WTC11 (cell line): Measurements from ENCODE around the gene ANTXR1. TPM values are rescaled to one million over a fixed set of nuclear protein-coding genes. Genes with fewer than 3 reads are reported as not detected.

Experiments used
- ATAC-seq: fragments of 200-7000 bp; cut with Tn5 transposase; 2 replicates; pipeline ENCODE4 v1.10.0; 2021; ENCODE audit warnings: mild to moderate bottlenecking, moderate library complexity
- CTCF ChIA-PET: fragments of 300-600 bp; sonication (Branson Sonifier 250); formaldehyde crosslinking; loops from one replicate; lab custom pipeline; 2021; ENCODE audit warnings: antibody characterized with exemption; lab: Charles Lee
- POLR2A ChIA-PET: fragments of 350-600 bp; sonication (Branson Sonifier 250); formaldehyde crosslinking; loops from one replicate; lab custom pipeline; 2021; ENCODE audit warnings: antibody characterized with exemption; lab: Charles Lee
- DNase-seq: peaks from one replicate; pipeline ENCODE4 v3.0.0; 2021; ENCODE audit warnings: low spot score
- H3K27ac Mint-ChIP-seq: 2 replicates; pipeline ENCODE4 v1.8.0; 2021; ENCODE audit warnings: mixed read lengths
- H3K27me3 Mint-ChIP-seq: 2 replicates; pipeline ENCODE4 v1.8.0; 2021; ENCODE audit warnings: low read depth, mild to moderate bottlenecking, moderate library complexity, mixed read lengths
- H3K36me3 Mint-ChIP-seq: 2 replicates; pipeline ENCODE4 v1.8.0; 2021; ENCODE audit warnings: mixed read lengths
- H3K4me1 Mint-ChIP-seq: 2 replicates; pipeline ENCODE4 v1.8.0; 2022; ENCODE audit warnings: mixed read lengths
- H3K4me3 Mint-ChIP-seq: 2 replicates; pipeline ENCODE4 v1.8.0; 2021; ENCODE audit warnings: mild to moderate bottlenecking, moderate library complexity, mixed read lengths
- H3K9me3 Mint-ChIP-seq: 2 replicates; pipeline ENCODE4 v1.8.0; 2021; ENCODE audit warnings: mixed read lengths
- ARID4B ChIP-seq: sonication (generic); formaldehyde crosslinking; IDR thresholded peaks from 2 replicates; pipeline ENCODE4 v1.8.0; 2023; ENCODE audit warnings: missing genetic modification reagents, mild to moderate bottlenecking, borderline replicate concordance
- CTCF ChIP-seq: fragments of 200-600 bp; IDR thresholded peaks from 2 replicates; pipeline ENCODE4 v1.8.0; 2022; ENCODE audit warnings: antibody characterized with exemption
- E2F1 ChIP-seq: sonication (generic); formaldehyde crosslinking; IDR thresholded peaks from 2 replicates; pipeline ENCODE4 v1.8.0; 2022; ENCODE audit warnings: mild to moderate bottlenecking, missing genetic modification reagents
- E2F5 ChIP-seq: sonication (generic); formaldehyde crosslinking; IDR thresholded peaks from 2 replicates; pipeline ENCODE4 v1.8.1; 2022; ENCODE audit warnings: mild to moderate bottlenecking, moderate library complexity, missing genetic modification reagents
- EMX1 ChIP-seq: fragments of 250-450 bp; sonication (Bioruptor Pico); IDR thresholded peaks from 2 replicates; pipeline ENCODE4 v1.8.0; 2021; ENCODE audit warnings: mild to moderate bottlenecking
- JUN ChIP-seq: sonication (generic); formaldehyde crosslinking; IDR thresholded peaks from 2 replicates; pipeline ENCODE4 v1.8.0; 2023; ENCODE audit warnings: mild to moderate bottlenecking, missing genetic modification reagents
- KAT7 ChIP-seq: sonication (generic); formaldehyde crosslinking; IDR thresholded peaks from 2 replicates; pipeline ENCODE4 v1.8.1; 2023; ENCODE audit warnings: missing genetic modification reagents, mild to moderate bottlenecking, borderline replicate concordance
- PRDM15 ChIP-seq: sonication (generic); formaldehyde crosslinking; IDR thresholded peaks from 2 replicates; pipeline ENCODE4 v1.8.0; 2022; ENCODE audit warnings: missing genetic modification reagents
- PRRX2 ChIP-seq: fragments of 250-450 bp; sonication (Bioruptor Pico); IDR thresholded peaks from 2 replicates; pipeline ENCODE4 v1.8.0; 2021; ENCODE audit warnings: mild to moderate bottlenecking
- RORB ChIP-seq: fragments of 250-450 bp; sonication (Bioruptor Pico); IDR thresholded peaks from 2 replicates; pipeline ENCODE4 v1.9.0; 2021; ENCODE audit warnings: mild to moderate bottlenecking
- ZNF138 ChIP-seq: sonication (generic); formaldehyde crosslinking; conservative IDR thresholded peaks from 2 replicates; pipeline ENCODE4 v1.8.1; 2022; ENCODE audit warnings: mild to moderate bottlenecking, moderate library complexity, missing genetic modification reagents
- ZNF317 ChIP-seq: sonication (generic); formaldehyde crosslinking; IDR thresholded peaks from 2 replicates; pipeline ENCODE4 v1.8.1; 2023; ENCODE audit warnings: low read depth, mild to moderate bottlenecking, moderate library complexity, missing genetic modification reagents, borderline replicate concordance
- ZNF532 ChIP-seq: fragments of 250-450 bp; sonication (Bioruptor Pico); IDR thresholded peaks from 2 replicates; pipeline ENCODE4 v1.9.0; 2021; ENCODE audit warnings: mild to moderate bottlenecking, borderline replicate concordance
- total RNA-seq: library from RNA; stranded (reverse); gene quantifications from 3 replicates; pipeline ENCODE4 v1.2.3, GENCODE V29; 2021

ANTXR1 gene
- total RNA-seq, 1 experiment from 2014 or later: 30.0 TPM

GRCh38 chr2:68975844-68976243 lies 37.1 kb upstream of the ANTXR1 start:
- ChIA-PET POLR2A (no interaction called here), CTCF (interaction anchor here (1.4 kb wide), 1 partner anchor 32 kb away, joined by 4 read pairs; no protein-coding TSS in a partner anchor)
- Mint-ChIP-seq H3K36me3 (no peaks in the 10 kb centered on the region), H3K4me3 (no peak overlapping the region), H3K4me1 (no peaks in the 10 kb centered on the region), H3K9me3 (no peaks in the 10 kb centered on the region), H3K27me3 (peaks cover 3% of the 10 kb centered on the region; the same call in 1 of the 2 replicates), H3K27ac (no peak overlapping the region)
- TF ChIP-seq CTCF (no peak), RORB (no peak), EMX1 (CRISPR knock-in tag) (no peak), ZNF532 (CRISPR knock-in tag) (no peak), JUN (no peak), E2F1 (CRISPR knock-in tag) (no peak), KAT7 (no peak), ZNF317 (CRISPR knock-in tag) (no peak), E2F5 (CRISPR knock-in tag) (no peak), PRRX2 (CRISPR knock-in tag) (no peak), ARID4B (CRISPR knock-in tag) (no peak), PRDM15 (no peak), ZNF138 (CRISPR knock-in tag) (no peak)
- no peak for DNase-seq
- ATAC-seq: no peak
